KG1 (cell line): ENCODE results near the gene TMEM229A.
"Not testable (repeated sequence)": the region's sequence is repeated elsewhere in the genome, so short reads cannot be mapped to it uniquely, and the experiment has no call there.

Source experiments
- DNase-seq: peaks from one replicate; lab custom pipeline; 2025; lab: John Stamatoyannopoulos, UW

Gene TMEM229A

DNA sequence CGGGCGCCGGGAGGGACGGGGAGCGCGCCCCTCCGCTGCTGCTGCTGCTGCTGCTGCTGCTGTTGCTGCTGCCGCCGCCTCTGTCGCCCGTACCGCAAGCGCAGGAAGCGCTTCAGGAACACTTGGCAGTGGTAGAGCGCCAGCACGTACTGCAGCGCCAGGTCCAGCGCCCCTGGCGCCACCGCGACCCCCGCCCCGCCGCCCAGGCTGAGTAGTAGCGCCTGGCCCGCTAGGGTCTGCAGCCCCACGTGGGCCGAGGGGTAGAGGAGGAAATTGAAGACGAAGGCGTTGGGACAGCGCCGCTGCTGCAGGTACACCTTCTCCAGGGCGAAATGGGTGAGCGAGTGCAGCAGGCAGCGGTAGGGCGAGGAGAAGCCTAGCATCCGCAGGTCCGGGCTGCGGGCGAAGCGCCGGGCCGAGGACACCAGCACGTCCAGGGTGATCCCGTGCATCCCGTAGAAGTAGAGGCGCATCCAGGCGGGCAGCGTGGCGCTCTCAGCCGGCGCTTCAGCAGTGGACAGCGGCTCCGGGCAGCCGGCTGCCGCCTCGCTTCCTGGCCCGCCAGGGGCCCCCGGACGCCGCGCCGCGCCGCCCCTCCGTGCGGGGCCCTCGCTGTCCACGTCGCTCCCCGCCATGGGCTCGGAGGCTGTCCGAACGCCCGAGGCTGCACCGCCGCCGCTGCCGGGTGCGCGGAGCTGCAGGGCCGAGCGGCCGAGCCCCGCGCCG is at the start of gene TMEM229A:
TMEM229A (minus strand) TSS at position 699 of the 726 bp plus-strand sequence; CDS start at position 635, 64 bp downstream.
- no peak for DNase-seq

DNA sequence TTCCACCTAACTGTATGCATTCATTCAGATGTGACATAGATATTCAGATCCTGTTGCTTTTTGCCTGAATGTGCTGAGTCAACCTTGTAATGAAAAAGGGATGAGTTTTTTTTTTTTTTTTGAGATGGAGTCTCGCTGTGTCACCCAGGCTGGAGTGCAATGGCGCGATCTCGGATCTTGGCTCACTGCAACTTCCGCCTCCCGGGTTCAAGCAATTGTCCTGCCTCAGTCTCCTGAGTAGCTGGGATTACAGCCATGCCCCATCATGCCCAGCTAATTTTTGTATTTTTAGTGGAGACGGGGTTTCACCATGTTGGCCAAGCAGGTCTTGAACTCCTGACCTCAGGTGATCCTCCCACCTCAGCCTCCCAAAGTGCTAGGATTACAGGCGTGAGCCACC is 49.4 kb upstream of the TMEM229A start:
- not testable (repeated sequence) for DNase-seq

DNA sequence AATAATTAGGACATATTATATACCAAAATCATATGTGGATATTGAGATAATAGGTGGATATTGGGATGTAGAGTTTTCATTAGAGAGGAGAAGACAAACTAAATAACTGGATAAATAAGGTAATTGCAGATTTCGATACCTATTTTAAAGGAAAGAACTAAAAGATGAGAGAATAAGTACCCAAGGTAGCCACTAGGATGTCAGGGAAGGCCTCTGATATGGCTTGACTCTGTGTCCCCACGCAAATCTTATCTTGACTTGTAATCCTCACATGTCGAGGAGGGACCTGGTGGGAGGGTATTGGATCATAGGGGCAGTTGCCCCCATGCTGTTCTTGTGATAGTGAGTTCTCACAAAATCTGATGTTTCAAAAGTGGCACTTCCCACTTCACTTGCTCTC is 44.7 kb upstream of the TMEM229A start:
- DNase-seq: no peak

- DNase-seq: no peak
Observed at GRCh38 chr7:124076841-124077240, 44.0 kb upstream of the TMEM229A start.

DNA sequence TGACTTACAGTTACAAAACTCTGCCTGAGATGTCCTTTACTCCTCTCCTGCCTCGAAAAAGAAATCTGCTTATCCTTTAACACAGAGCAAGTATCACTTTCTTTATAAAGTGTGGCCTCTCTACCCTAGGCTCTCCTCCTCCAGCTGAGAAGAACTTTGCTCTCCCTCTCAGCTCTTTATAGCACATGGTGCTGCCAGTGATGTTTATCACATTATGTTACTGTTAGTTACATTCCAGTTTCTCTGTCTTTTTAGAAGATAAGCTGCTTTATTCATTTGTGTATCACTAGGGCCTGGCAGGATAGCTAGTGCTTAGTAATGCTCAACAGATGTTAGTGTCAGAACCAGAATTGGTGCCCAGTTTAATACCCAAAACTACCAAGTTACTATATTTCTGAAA is 41.1 kb upstream of the TMEM229A start:
- no peak for DNase-seq

DNA sequence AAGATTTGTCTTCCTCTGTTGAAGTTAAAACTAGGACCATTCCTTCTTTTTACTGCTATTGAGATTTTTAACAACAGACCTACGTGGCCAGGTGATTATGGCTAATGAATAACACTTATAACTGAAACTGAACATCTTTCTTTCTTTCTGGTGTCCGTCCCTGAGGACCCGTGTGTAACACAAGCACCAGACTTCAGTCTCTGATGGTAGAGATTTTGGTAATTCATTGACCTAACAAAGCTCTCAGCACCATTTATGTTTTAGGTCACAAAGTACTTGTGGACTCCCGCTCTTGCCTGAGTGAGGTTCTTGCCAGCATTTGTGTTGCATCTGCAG is 40.4 kb upstream of the TMEM229A start:
- DNase-seq: no peak

GRCh38 chr7:124072603-124073309 is 39.9 kb upstream of the TMEM229A start:
- no peak for DNase-seq

- DNase-seq: no peak
Observed at GRCh38 chr7:124071843-124072242, 39.0 kb upstream of the TMEM229A start.

- DNase-seq: no peak
Observed at GRCh38 chr7:124062171-124062570, 29.3 kb upstream of the TMEM229A start.

DNA sequence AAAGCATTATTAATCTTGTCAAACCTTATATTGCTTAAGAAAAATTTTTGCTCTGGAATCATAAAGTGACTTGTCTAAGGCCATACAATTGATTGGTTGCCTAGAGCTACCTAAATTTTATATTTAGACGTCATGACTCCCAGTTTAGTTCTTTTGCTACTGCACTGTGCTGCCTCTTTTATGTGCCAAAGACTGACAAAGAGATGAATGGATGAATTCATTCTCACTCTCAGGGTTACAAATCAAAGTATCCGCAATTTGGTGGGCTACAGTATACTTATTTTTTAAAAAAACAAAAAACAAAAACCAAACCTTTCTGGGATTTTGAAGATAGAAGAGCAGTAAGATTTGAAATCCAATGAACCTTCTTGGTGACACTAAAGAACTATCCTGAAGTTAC is 27.7 kb upstream of the TMEM229A start:
- no peak for DNase-seq

DNA sequence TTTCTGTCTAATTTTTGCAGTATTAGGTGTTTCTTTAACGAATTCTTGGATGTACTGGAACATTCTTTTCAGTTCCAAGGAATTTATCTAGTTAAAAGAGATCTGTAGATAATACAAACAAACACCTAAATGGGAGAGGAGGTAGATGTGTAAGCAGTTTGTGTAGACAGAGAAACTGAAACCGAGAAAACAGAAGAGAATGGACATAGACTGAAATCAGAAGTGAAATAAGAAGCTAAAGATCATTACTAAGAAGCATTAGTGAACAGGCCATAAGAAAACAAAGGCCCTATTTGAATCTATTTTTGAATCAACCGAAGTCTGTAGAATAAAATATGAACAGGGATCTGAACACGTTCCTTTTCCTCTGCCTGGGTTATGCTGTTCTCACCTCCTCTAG is 26.5 kb upstream of the TMEM229A start:
- DNase-seq: no peak

DNA sequence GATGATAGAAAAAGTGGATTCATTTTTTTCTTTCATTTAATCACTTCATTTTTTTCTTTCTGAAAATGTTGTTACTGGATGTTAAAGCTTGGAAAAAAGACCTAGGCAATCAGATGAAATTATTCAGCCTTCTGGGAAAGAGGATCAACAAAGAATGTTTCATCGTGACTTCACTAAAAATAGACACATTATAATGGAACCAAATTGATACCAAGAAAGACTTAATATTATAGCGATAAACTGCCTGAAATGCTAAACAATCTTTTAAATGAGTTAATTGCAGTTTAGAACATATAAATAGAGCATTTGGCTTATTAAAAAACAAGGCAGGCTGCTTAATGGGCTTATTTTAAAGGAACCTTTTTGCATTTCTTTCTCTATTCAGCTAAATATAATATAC is 25.6 kb upstream of the TMEM229A start:
- DNase-seq: no peak

GRCh38 chr7:124057872-124058271 is 25.0 kb upstream of the TMEM229A start:
- no peak for DNase-seq

- no peak for DNase-seq
Observed at GRCh38 chr7:124056234-124056633, 23.4 kb upstream of the TMEM229A start.

- no peak for DNase-seq
Observed at GRCh38 chr7:124051681-124052377, 19.0 kb upstream of the TMEM229A start.

DNA sequence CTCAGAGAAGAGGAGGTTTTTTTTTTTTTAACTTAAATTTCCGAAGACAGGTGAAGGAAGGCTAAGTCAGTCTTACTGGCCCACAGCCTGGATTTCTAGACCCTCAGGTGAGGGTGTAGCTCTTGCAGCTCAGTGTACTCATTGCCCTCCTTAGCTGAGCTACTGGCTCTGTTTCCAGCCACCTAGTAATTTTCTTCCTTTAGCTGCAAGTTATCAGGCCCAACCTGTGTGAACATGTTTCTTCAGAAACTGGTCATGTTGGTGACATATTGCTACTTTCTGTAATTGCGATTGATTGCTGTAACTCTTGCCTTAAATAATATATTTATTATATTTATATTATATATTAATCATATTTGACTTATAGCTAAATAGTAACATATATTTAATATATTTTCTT is 10.0 kb upstream of the TMEM229A start:
- DNase-seq: no peak

GRCh38 chr7:124041439-124041838 is 8.6 kb upstream of the TMEM229A start:
- no peak for DNase-seq

- DNase-seq: not testable (repeated sequence)
Observed at GRCh38 chr7:124037902-124038301, 5.0 kb upstream of the TMEM229A start.

- DNase-seq: no peak
Observed at GRCh38 chr7:124035706-124036105, 2.8 kb upstream of the TMEM229A start.

- DNase-seq: no peak
Observed at GRCh38 chr7:124034754-124035100, 1.9 kb upstream of the TMEM229A start.

- no peak for DNase-seq
Observed at GRCh38 chr7:124033807-124034753, 1.2 kb upstream of the TMEM229A start.
